NT2/D1 (cell line): ENCODE measurements around the gene BUD23.
A peak's percentile ranks its signal among the peaks of the same experiment; 100 is the strongest.

Experiments used
- DNase-seq: peaks from one replicate; pipeline ENCODE4 v3.0.0-alpha.2; 2011; ENCODE audit warnings: low read depth, low spot score
- H3K27me3 ChIP-seq: 2 replicates; pipeline ENCODE4 v1.6.0; 2011; ENCODE audit warnings: mild to moderate bottlenecking; ENCODE audit not compliant: insufficient read length, insufficient read depth
- H3K36me3 ChIP-seq: 2 replicates; pipeline ENCODE4 v1.6.1; 2011; ENCODE audit warnings: mild to moderate bottlenecking, low read length, mixed read lengths; ENCODE audit not compliant: insufficient read depth, insufficient read length
- H3K4me1 ChIP-seq: 2 replicates; pipeline ENCODE4 v1.5.1; 2011; ENCODE audit not compliant: insufficient read depth, insufficient read length
- H3K4me3 ChIP-seq: 2 replicates; pipeline ENCODE4 v1.5.1; 2011; ENCODE audit warnings: low read depth; ENCODE audit not compliant: insufficient read length
- H3K9ac ChIP-seq: 2 replicates; pipeline ENCODE4 v1.6.0; 2011; ENCODE audit warnings: low read depth; ENCODE audit not compliant: insufficient read length
- H3K9me3 ChIP-seq: 2 replicates; pipeline ENCODE4 v1.5.1; 2011; ENCODE audit warnings: mild to moderate bottlenecking, low read length; ENCODE audit not compliant: insufficient read depth
- SUZ12 ChIP-seq: IDR thresholded peaks from 2 replicates; pipeline ENCODE4 v1.6.1; 2011; ENCODE audit not compliant: insufficient read length, insufficient read depth; ENCODE audit errors: extremely low read depth
- YY1 ChIP-seq: IDR thresholded peaks from 2 replicates; pipeline ENCODE4 v1.6.1; 2011; ENCODE audit not compliant: insufficient read length, insufficient read depth
- ZNF274 ChIP-seq: IDR thresholded peaks from 2 replicates; pipeline ENCODE4 v1.6.1; 2011; ENCODE audit warnings: mild to moderate bottlenecking, low read depth, low read length

BUD23 gene

GRCh38 chr7:73681031-73681430, 2.4 kb upstream of the BUD23 start:
- no peak for TF ChIP-seq YY1
- no peak for TF ChIP-seq ZNF274
- TF ChIP-seq SUZ12, result no peak
- no peak overlapping the region for H3K4me3 ChIP-seq

GRCh38 chr7:73682745-73683055, 697 bp upstream of the BUD23 start:
- TF ChIP-seq YY1, result no peak
- TF ChIP-seq SUZ12, result no peak
- no peak for TF ChIP-seq ZNF274
- no peak for DNase-seq
- peak overlapping the region; percentile 90 for H3K4me3 ChIP-seq
- H3K4me1 ChIP-seq, result no peaks in the 10 kb centered on the region
- no peaks in the 10 kb centered on the region for H3K9me3 ChIP-seq
- peaks cover 53% of the 10 kb centered on the region for H3K36me3 ChIP-seq
- peak overlapping the region; percentile 97 for H3K9ac ChIP-seq
- no peaks in the 10 kb centered on the region for H3K27me3 ChIP-seq

More at GRCh38 chr7:73681031-73681430, 2.4 kb upstream of the BUD23 start:
- Histone ChIP-seq H3K9me3 (no peaks in the 10 kb centered on the region), H3K27me3 (no peaks in the 10 kb centered on the region), H3K36me3 (peaks cover 37% of the 10 kb centered on the region), H3K9ac (no peak overlapping the region), H3K4me1 (no peaks in the 10 kb centered on the region)
- DNase-seq, result no peak

DNA sequence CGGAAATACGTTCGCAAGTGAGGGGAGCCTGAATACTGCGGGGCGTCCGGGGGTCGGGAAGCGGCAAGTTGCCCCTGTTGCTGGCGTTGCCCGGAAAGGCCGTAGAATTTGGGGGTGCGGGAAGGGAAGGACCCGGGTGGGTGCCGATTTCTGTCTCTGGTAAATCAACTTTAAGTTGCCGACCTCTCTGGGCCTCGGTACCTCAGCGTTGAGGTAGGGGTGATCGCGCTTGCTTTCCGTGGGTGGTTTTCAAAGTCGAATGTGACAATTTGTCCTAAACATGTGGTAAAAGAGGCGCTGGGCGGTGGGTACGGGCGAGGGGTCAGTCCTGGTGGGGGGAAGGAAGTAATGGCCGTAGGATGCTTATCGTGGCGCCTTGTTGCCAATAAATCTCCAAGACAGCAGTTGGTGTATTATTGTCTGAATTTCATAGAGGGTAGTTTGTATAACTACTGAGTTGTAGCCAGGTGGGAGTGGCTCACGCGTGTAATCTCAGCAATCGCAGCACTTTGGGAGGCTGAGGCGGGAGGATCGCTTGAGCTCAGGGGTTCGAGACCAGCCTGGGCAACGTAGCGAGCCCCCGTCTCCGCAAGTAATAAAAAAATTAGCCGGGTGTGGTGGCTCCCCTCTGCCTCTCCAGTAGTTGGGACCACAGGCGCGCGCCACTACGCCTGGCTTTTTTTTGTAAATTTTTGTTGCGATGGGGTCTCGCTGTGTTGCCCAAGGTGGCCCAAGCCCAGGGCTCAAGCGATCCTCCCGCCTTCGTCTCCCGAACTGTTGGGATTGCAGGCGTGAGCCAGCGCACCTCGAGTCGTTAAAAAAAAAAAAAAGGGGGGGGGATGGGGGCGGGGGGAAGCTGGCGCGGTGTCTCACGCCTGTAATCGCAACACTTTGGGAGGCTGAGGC, 644 bp downstream of the BUD23 start:
- Histone ChIP-seq H3K4me1 (no peaks in the 10 kb centered on the region), H3K27me3 (no peaks in the 10 kb centered on the region), H3K9ac (peak overlapping the region; percentile 86), H3K9me3 (no peaks in the 10 kb centered on the region), H3K36me3 (peaks cover 55% of the 10 kb centered on the region), H3K4me3 (peak overlapping the region; percentile 89)
- no peak for DNase-seq
- TF ChIP-seq ZNF274, result no peak
- TF ChIP-seq SUZ12, result no peak
- no peak for TF ChIP-seq YY1

GRCh38 chr7:73685311-73685710, 1.9 kb downstream of the BUD23 start:
- Histone ChIP-seq H3K9me3 (no peaks in the 10 kb centered on the region), H3K4me3 (no peak overlapping the region), H3K4me1 (no peaks in the 10 kb centered on the region), H3K27me3 (no peaks in the 10 kb centered on the region), H3K9ac (no peak overlapping the region), H3K36me3 (peaks cover 58% of the 10 kb centered on the region)
- no peak for DNase-seq
- TF ChIP-seq YY1 (no peak), SUZ12 (no peak), ZNF274 (no peak)

DNA sequence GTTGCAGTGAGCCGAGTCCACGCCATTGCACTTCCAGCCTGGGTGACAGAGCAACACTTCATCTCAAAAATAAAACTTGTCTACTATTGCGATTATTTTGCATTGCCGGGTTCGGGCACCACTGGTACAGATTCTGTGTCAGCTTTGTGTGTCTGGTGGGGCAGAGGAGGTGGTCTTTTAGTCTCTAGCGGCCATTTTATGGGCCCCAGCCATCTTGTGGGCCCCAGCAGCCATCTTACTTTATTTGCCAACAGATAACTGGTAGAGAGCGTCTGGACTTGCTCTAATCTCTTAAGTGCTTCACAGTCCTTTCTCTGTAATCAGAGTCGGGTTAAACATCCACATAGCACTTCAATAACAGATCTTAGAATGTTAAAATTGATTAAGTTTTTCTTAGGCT, 4.9 kb downstream of the BUD23 start:
- TF ChIP-seq YY1 (no peak), ZNF274 (no peak), SUZ12 (no peak)
- H3K4me3 ChIP-seq, result no peak overlapping the region
- H3K9me3 ChIP-seq, result no peaks in the 10 kb centered on the region
- H3K36me3 ChIP-seq, result peaks cover 76% of the 10 kb centered on the region
- H3K4me1 ChIP-seq, result no peaks in the 10 kb centered on the region
- H3K27me3 ChIP-seq, result no peaks in the 10 kb centered on the region
- H3K9ac ChIP-seq, result no peak overlapping the region
- no peak for DNase-seq

DNA sequence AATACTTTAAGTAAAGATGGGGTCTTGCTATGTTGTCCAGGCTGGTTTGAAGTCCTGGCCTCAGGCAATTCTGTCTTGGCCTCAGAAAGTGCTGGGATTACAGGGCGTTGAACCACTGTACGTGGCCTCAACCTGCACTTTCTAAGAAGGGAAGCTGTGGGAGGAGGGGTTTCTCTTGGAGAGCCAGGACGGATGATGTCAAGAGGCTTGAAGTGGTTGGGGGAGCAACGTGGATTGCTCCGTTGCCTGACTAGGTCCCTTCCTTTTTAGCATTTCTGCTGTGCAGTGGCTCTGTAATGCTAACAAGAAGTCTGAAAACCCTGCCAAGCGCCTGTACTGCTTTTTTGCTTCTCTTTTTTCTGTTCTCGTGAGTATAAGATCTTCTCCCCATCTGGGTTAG, 7.2 kb downstream of the BUD23 start:
- H3K36me3 ChIP-seq, result peaks cover 90% of the 10 kb centered on the region
- no peaks in the 10 kb centered on the region for H3K4me1 ChIP-seq
- TF ChIP-seq ZNF274, result no peak
- TF ChIP-seq YY1, result no peak
- TF ChIP-seq SUZ12, result no peak
- H3K4me3 ChIP-seq, result no peak overlapping the region
- DNase-seq, result no peak
- no peak overlapping the region for H3K9ac ChIP-seq
- no peaks in the 10 kb centered on the region for H3K9me3 ChIP-seq
- H3K27me3 ChIP-seq, result no peaks in the 10 kb centered on the region

DNA sequence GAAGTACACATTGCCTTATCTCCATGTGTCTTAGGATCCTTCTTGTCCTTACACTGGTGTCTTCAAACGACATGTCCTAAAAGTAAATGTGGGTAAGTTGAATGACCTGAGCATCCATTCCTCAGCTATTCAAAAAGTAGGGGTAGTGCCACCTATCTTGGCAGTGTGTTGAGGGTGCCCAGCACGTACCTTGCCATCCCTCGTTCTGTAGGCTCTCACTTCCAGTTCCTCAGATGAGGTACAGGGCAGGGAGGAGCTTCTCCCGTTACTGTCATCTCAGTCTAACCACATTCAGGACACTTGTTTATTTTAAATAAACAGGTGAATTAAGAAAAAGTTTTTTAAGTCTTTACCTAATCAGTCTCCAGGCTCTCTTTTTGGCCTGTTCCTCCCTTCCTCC, 13.0 kb downstream of the BUD23 start:
- Histone ChIP-seq H3K4me1 (no peaks in the 10 kb centered on the region), H3K36me3 (peaks cover 94% of the 10 kb centered on the region), H3K27me3 (no peaks in the 10 kb centered on the region), H3K4me3 (no peak overlapping the region), H3K9ac (no peak overlapping the region), H3K9me3 (no peaks in the 10 kb centered on the region)
- TF ChIP-seq ZNF274 (no peak), YY1 (no peak), SUZ12 (no peak)
- DNase-seq, result no peak
